Anterior cingulate cortex (tissue), 58 donors: Measurements from ENCODE around the gene FNDC3B.
"Not testable (repeated sequence)": the region's sequence is repeated elsewhere in the genome, so short reads cannot be mapped to it uniquely, and the experiment has no call there.

Source experiments
- DNase-seq, 58 donors: peaks; one replicate each; lab custom pipeline; 2025; lab: John Stamatoyannopoulos, UW

FNDC3B gene

GRCh38 chr3:172039436-172040077 lies at the start of gene FNDC3B:
Gene FNDC3B (plus strand): TSS chr3:172039578. CDS start chr3:172112480, 72,902 bp downstream.
- DNase-seq = peak; percentile 51 to 96 (median 88)

- DNase-seq = not testable (repeated sequence)
These were observed 49.1 kb upstream of the FNDC3B start for GRCh38 chr3:171990239-171990638.

GRCh38 chr3:171991166-171991565 lies 48.2 kb upstream of the FNDC3B start:
- no peak for DNase-seq

GRCh38 chr3:171994646-171995428 lies 44.5 kb upstream of the FNDC3B start:
- no peak for DNase-seq

- DNase-seq = no peak
These were observed 43.9 kb upstream of the FNDC3B start for GRCh38 chr3:171995486-171995885.

GRCh38 chr3:171996178-171996817 lies 43.1 kb upstream of the FNDC3B start:
- DNase-seq = no peak

- not testable (repeated sequence) for DNase-seq
These were observed 40.6 kb upstream of the FNDC3B start for GRCh38 chr3:171998731-171999130.

GRCh38 chr3:172001616-172002015 lies 37.8 kb upstream of the FNDC3B start:
- not testable (repeated sequence) for DNase-seq

GRCh38 chr3:172002512-172003078 lies 36.8 kb upstream of the FNDC3B start:
- DNase-seq = no peak

GRCh38 chr3:172003146-172003545 lies 36.2 kb upstream of the FNDC3B start:
- DNase-seq = no peak

GRCh38 chr3:172007065-172007370 lies 32.4 kb upstream of the FNDC3B start:
- no peak for DNase-seq

- DNase-seq = no peak
These were observed 29.6 kb upstream of the FNDC3B start for GRCh38 chr3:172009803-172010202.

GRCh38 chr3:172012775-172013174 lies 26.6 kb upstream of the FNDC3B start:
- DNase-seq = no peak

- no peak for DNase-seq
These were observed 25.2 kb upstream of the FNDC3B start for GRCh38 chr3:172014145-172014544.

- DNase-seq = no peak
These were observed 21.0 kb upstream of the FNDC3B start for GRCh38 chr3:172018364-172018763.

- no peak for DNase-seq
These were observed 18.6 kb upstream of the FNDC3B start for GRCh38 chr3:172020763-172021162.

- DNase-seq = no peak
These were observed 18.2 kb upstream of the FNDC3B start for GRCh38 chr3:172021164-172021563.

- DNase-seq = no peak
These were observed 17.5 kb upstream of the FNDC3B start for GRCh38 chr3:172021859-172022258.

- DNase-seq = no peak
These were observed 15.5 kb upstream of the FNDC3B start for GRCh38 chr3:172023915-172024314.

GRCh38 chr3:172024679-172025078 lies 14.7 kb upstream of the FNDC3B start:
- DNase-seq = no peak

- no peak for DNase-seq
These were observed 9.8 kb upstream of the FNDC3B start for GRCh38 chr3:172029425-172030098.
